NCI-H524 treated with DMSO at 0.1 percent for 48 hours (cell line): Measurements from ENCODE around the gene ZMIZ1.
"Not testable (repeated sequence)": the region's sequence is repeated elsewhere in the genome, so short reads cannot be mapped to it uniquely, and the experiment has no call there.

Experiments used
- DNase-seq: peaks from one replicate; lab custom pipeline; 2025; lab: John Stamatoyannopoulos, UW

The ZMIZ1 gene

DNA sequence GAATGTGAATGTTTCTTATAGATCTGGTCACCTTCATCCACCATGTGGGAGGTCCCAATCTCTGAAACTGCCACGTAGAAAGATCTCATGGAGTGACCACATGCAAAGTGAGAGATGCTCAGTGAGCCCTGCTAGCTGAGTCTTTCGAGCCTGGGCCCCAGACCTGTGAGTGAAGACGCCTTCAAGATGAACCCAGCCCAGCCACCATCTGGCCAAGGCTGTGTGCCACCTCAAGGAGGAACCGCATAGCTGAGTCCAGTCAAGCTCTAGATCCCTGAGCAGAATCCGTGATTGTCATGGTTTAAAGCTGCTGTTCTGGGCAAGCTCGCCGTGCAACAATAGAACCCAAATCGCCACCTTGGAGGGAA, 258.3 kb downstream of the ZMIZ1 start:
- DNase-seq, result no peak

DNA sequence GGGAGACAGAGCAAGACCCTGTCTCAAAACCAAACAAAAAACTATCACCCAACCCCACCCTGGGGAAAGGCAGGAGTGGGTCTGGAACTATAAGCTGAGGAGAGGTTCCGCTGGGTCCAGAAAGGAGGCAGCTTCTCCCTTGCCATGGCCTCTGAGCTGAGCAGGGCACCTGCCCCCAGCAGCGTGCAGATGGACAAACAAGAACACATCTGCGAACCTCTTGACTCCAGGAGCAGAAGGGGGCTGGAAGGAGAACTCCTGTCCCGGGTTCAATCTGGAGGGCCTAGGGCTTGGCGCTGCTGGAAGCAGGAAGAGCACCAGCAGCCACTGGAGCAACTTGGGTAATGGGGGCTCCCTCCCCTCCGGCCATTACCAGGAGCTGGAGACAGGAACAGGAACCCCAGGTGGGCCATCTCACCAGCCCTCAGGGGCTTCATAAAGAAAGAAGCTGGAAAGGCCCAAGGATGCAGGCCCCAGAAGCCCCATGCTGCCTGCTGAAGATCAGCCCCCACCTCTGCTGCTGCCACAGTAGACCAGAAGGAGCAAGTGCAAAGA, 259.5 kb downstream of the ZMIZ1 start:
- DNase-seq, result no peak

DNA sequence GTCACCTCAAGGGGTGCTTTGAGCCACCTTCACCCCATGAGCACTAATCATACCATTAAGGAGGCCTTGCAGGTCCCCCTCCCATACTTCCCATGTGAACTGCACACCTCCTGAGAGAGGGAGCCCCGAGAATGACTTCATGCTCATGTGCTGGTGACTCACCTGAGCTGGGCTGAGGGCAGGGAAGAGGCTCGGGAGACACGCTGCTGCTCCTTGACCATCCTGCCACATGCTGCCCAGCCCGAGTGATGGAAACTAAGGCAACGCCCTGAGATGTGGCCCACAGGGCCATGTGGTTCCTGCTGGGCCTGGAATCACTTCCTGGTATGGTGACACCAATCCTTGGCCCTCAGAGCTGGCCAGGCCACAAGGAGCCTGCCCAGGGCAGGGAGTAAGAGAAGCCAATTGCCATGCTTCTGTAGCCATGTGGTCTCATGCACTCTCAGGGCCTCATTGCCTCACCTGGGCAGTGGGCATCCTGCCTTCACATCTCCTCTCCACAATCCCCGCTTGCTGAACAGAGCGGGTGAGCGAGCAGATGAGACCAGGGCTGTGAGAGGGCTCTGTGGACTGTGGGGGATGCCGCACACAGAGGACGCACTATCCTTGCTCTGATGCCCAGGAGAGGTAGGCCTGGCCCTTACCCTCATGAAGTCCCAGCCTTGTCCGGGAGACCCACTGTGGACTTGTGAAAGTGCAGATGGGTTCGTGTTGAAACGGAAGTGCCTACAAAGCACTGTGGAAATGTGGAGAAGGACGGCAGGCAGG, 260.2 kb downstream of the ZMIZ1 start:
- no peak for DNase-seq

DNA sequence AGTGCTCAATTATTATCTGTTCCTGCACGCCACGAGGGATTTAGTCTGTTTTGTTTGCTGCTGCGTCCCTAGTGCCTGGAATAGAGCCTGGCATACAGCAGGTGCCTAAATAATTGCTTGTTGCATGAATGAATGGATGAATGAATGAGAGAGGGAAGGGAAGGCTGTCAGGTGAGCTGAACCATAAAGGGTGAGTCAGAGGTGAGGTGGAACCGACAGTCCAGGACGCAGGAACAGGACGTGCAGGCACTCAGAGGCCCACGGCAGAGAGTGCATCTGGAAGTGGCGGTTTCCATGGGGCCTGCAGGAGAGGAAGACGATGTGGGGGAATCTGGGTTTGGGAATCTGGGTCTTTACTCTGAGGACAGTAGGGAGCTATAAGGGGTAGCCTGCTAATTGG, 260.8 kb downstream of the ZMIZ1 start:
- no peak for DNase-seq

DNA sequence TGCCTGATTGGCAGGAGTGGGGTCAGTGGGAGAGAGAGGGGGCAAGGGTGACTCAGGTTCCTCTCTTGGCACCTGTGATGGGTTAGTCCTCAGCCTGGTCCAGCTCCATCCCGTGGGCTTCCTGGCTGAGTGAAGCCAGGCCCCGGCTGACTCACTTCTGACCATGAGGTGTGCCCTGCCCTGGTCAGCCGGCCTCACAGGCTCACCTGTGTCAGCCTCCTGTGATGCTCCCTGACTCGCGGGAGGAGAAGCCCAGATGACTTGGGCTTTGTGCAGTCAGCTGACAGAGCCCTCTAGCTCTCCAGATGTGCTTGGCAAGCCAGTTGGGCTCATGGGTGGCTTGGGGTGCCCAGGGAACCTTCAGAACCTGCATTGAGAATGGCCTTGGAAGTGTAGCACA, 262.5 kb downstream of the ZMIZ1 start:
- DNase-seq, result no peak

DNA sequence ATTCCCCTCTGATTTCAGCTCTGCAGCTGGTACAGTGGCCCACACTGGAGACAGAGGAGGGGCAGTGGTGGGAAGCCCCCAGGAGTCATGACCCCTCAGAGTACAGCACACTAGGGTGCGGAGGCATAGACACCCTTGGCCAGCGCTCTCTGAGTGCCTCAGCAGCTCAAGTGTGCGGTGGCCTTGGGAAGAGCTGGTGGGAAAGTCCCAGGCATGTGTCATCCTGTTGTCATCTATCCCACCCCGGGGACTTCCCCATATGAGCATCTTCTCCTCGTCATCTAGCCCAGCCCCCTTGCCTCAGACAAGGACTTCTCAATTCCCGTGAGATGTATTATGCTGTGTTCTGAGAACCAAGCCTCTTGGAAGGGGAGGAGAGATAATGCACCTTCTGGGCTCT, 262.9 kb downstream of the ZMIZ1 start:
- DNase-seq, result no peak

DNA sequence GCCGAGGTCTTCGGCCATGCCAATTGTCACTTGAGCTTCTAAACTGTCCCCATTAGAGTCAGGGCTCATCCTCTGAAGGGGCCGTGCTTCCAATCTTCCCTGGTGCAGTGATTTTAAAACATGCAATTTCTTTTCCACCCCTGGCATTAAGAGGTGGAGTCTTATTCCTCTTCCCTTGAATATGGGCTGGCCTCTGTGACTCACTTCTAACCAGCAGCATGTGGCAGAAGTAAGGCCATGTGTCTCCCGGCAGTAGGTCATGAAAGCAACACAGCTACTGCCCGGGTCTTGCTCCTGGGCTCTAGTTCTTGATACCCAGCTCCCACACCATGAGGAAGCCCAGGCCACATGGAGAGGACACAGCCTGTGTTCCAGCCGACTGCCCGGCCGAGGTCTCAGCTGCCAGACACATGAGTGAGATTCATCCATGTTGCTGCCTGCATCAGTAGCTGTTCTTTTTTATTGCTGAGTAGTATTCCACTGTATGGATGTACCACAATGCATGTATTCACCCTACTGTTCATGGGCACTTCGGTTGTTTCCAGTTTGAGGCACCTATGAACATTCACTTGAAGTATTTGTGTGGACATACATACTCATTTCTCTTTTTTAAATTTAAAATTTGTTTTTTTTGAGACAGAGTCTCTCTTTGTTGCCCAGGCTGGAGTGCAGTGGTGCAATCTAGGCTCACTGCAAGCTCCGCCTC, 264.0 kb downstream of the ZMIZ1 start:
- DNase-seq, result not testable (repeated sequence)

DNA sequence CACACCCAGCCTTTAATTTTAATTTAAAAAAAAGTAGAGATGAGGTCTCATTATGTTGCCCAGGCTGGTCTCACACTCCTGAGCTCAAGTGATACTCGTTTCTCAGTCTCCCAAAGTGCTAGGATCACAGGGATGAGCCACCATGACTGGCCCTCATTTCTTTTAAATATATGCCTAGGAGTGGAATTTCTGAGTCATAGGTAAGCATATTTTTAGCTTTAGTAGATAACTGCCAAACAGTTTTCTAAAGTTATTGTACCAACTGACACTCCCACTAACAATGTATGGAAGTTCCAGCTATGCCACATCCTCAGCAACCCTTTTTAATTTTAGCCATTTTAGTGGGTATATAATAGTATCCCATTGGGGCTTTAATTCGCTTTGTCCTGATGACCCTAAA, 264.7 kb downstream of the ZMIZ1 start:
- no peak for DNase-seq

DNA sequence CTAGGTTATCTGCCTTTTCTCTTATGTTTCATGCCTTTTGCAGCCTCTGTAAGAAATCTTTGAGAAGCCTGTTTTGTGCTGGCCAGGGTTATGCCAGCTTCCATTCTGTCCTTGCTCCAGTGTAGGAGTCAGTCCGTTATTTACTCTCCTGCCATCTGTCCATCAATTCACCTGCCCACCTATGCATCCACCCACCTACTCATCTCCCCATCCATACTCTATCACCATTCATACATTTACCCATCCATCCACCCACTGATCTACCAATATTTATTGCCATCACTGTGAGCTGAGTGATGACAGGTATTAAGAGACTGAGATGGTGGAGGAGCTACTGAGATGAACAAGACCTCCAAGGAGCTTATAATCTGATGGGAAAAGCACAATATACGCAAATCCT, 265.8 kb downstream of the ZMIZ1 start:
- no peak for DNase-seq

DNA sequence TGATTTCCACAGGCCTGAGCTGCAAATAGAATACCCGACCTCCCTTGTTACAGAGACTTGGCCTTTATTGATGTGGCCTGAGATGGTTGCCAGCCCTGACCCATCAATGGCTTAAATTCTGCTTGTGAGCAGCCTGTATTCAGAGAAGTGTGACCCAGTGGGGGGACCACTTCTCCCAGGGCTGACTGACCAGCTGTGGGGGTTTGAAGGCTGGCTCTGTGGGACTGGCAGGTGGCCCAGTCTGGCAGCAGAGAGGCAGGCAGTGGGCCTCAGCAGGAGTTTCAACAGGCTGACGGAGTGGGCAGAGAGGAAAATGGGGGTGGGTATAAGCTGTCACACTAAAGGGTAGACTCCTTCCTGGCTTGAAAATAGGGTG, 266.3 kb downstream of the ZMIZ1 start:
- DNase-seq, result no peak

DNA sequence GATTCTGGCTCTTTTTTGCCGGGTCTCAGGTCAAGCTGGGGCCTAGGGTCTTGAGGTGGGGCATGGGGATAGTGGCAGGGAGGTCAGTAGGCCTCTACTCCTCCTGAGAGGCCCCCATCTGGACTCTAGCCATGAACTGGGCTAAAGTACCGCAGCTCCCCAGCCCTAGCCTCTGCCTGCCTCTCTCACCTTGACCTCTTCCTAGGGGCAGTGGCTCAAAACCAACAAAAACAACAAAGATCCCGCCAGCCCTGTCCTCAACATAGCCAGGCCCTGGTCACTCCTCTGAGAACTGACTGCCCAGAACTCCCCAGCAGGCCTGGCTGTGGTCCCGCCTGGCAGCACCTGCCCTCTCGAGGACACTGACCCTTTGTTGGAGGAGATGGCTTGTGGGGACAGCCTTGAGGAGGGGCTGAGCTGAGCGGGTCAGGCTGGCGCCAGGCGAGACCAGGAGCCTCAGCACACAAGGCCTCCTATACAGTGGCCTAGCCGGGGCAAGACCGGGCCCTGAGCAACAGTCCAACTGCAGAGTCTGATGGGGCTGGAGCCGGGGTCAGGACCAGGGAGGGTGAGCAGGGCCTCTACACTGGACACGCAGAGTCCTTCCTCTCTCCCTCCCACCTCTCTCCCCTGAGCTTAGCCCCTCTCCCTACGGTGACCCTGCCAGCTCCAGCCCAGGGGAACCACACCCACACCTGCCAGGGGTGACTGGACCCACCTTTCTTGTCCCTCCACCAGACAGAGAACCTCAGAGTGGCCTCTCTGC, 266.9 kb downstream of the ZMIZ1 start:
- no peak for DNase-seq

DNA sequence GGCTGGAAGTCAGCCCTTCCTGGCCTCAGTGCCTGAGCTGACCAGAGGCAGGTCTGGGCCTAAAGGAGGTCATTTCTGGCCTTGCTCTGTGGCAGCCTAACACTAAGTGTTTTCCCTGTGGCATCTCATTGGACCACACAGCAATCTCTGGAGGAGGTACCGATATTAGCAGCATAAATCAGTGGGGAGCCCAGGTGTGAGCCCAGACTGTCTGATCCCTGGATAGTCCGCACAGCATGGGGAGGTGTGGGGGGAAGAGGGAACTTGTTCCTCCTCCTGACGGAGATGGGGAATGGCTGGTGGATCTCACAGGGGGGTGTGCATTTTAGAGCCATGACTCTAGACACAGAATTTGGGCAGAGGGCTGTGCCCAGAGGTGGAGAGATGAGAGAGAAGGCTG, 267.5 kb downstream of the ZMIZ1 start:
- no peak for DNase-seq

DNA sequence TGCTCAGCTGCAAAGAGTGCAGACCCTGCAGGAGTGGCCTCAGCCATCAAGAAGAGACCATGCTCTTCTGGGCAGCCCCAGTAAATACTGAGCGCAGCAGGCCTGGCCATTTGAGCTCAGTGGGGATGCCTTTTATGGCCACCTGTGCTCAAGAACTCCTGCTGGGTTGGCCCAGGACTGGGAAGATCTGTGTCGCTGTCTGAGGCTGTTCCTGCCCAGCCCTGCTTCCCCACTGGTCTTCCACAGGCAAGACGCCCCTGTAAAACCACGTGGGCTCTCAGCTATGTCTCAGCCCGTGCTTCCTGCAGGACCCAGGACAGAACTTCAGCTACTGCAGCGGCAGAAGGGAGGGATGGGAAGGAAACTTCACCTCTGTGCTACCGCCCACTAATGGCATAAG, 268.0 kb downstream of the ZMIZ1 start:
- no peak for DNase-seq

DNA sequence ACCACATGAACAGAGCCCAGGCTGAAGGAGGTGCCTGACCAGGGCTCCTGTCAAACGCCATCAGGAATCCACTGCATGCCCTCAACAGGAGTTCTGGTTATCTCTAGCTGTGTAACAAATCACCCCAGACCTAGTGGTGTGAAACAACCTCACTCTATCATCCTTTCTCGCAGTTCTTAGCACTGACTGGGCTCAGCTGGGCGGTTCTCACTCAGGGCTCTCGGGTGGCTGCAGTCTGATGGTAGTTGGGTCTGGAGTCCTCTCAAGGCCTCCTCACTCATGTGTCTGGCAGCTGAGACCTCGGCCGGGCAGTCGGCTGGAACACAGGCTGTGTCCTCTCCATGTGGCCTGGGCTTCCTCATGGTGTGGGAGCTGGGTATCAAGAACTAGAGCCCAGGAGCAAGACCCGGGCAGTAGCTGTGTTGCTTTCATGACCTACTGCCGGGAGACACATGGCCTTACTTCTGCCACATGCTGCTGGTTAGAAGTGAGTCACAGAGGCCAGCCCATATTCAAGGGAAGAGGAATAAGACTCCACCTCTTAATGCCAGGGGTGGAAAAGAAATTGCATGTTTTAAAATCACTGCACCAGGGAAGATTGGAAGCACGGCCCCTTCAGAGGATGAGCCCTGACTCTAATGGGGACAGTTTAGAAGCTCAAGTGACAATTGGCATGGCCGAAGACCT, 269.2 kb downstream of the ZMIZ1 start:
- not testable (repeated sequence) for DNase-seq

DNA sequence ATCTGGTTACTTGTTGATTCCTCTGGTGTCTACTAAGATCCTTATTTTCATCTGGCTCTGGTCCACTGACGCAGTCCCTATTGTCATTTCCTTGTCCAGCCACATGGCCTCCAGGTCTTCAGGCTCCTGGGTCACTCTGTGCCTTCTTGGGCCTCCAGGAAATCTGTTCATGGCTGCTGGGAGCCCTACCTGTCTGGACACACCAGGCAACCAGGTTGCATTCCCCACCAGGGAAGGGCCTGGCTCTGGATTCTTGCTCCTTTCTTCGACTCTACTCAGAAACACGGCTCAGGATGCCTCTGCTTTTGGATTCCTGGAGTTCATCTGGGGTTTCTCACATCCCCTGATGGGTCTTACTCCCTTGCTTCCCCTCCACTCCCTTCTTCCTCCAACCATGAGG, 270.5 kb downstream of the ZMIZ1 start:
- DNase-seq, result no peak

DNA sequence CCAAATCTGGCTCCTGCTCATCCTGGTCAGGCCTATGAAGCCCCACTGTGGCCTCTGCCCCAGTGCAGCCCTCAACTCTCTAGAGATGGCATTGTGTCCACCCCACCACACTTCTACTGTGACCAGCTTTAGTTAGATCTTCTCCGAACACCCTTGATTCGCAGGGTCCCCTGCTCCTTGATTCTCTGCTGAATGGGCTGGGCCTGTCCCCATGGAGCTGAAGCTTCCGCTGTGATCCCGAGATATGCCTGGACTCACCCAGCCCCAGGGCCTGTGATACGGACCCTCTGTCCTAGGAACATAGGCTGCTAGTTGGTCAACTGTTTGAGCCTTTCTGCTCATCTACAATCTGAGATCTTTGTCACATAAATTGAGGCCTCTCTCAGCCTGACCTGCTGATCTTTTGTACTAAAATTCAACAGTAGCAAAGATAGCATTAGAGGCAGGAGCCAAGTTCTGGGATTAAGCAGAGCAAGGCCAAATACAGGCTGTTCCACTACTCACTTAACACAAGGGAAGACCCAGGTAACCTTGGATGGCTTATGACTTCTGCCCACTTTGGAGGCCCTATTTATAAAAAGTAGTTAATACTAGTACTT, 272.0 kb downstream of the ZMIZ1 start:
- DNase-seq, result no peak

DNA sequence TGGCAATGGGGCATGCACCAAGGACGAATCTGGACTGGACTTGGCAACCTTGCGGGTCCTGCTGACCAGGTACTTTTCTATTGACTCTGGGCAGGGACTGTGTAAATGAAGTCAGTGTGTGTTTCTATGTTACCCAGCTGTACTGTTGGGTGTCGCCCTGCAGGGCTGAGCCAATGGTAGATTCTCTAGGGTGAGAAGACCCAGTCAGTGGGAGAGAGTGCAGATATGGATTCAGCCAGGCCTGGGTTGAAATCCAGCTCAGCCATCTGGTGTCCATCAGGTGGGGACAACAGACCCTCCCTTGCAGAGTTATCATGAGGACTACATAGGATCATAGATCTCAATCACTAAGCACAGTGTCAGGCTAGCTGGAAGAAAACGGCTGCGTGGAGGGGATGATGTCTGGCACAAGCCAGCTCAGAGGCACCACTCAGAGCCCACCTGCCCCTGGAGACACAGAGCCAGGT, 273.6 kb downstream of the ZMIZ1 start:
- no peak for DNase-seq

DNA sequence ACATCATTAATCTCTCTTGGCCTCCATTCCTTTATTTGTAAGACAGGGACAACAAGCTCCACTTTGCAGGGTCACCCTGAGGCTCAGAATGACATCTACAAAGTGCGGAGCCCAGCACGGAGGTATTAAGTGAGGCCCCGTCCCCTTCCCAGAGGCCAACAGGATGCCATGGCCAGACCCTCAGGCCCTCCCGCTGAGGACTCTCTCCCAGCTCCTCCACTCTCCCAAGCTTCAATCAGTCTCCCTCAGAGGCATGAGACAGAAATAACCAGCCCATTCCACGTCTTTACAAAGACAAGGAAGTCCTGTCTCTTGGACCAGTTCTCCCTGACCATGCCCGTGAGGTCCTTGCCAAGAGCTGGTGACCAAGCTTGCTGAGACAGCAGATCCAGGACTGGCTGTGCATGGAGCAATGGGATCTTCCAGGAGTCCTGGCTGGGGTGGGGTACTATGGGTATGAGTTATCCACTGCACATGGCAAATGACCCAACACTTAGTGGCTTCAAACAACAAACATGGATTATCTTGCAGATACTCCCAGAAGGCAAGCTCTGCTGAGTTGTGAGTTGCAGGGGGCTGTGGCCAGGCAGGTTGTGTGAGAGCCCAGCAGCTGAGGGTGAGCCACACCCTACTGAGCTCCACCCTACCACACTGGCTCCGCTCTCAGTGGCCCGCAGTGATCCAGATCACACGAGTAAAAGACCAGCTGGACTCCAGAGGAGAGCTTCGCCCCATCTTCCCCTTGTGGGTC, 274.2 kb downstream of the ZMIZ1 start:
- DNase-seq, result no peak

DNA sequence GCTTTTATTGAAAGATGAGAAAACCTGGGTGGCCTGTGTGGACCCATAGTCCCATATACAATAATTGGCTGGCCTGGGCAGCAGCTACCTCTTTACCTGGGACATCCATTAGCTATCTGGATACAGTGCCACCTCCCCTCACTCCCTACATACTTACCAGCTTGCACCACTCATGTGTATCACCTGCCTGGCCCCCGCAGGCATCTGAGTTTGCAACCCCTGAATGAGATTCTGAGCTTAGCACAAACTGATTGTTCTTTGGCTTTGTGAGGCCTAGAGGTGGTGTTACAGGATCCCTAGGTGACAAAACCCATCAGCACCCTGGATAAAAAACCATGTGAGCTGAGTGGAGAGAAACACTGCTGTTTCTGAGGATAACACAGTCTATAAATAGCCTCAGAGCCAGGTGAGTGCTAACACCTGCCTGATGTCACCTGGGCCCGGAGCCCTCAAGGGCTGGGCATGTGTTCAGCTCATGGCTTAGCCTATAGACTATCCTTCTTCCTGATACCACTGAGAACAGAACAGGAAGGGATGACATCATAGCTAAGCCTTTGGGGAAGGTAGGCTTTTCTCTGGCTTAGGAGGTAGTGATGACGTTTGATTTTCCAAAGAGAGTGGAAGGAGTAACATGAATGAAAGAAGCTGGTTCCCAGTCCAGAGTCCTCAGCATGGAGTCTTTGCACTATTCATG, 275.9 kb downstream of the ZMIZ1 start:
- no peak for DNase-seq

DNA sequence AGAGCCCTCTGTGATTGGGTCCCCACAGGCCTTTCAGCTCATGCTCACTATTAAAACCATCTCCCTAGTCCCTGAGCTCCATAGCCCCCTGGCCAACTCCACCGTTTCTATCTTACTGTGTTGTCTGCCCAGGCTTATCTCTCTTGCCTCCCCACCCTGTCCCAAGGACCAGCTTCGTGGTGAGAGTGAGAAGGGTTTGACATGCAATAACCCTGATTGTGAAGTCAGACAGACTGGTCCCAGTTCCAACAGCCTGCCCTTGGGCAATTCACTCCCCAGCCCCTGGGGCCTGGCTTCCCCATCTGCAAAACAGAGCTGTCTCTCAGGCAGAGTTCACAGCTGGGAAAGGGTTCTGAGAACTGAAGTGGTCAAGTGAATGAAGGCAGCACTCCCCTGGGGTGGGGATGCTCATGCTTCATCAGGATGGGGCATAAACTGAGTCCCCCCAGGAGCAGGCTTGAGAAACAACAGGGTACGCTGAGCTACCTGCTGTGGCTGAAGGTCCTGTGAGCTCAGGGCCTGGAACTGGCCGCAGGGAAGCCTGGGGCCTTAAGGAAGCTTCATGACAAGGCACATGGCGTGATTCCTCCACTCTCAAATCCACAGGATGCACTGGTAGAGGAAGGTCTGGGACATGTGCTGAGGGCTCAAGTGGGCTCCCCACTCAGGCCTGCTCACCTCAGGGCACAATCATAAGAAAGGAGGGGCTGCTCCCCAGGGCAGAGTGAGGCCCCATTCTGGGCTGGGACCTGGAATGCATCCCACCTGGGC, 276.7 kb downstream of the ZMIZ1 start:
- no peak for DNase-seq
